LoVo (cell line): ENCODE results near the gene FARP2.
"Not testable (repeated sequence)": the region's sequence is repeated elsewhere in the genome, so short reads cannot be mapped to it uniquely, and the experiment has no call there.

Experiments used
- DNase-seq: peaks from one replicate; pipeline ENCODE4 v3.0.0-alpha.2; 2016; ENCODE audit warnings: low spot score

The FARP2 gene

DNA sequence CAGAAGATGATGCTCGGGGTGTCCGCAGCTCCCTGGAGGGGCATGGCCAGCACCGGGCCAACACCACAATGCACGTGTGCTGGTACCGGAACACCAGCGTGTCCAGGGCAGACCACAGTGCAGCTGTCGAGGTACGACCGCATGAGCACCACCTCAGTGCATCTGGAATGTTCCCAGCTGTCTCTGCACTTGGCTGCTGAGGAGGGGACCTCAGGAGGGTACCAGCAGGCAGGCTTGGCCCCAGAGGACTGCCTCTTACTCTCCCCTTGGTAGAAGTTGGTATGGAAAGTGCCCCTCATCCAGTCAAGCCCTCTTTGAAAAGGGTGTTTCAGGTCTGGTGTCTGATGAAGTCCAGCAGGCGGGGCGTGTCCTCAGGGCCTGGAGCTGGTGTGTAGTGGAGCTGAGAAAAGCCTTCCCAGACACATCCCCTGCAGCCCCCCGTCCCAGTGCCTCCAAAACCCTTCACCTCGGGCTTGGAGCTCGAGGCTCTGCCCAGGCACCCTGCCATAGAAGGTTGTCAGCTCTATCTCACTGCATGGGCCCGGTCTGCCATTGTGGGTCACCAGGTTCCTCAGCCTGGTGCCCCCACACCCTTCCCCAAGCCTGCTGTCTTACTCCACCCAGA is 135.6 kb downstream of the FARP2 start:
- no peak for DNase-seq

DNA sequence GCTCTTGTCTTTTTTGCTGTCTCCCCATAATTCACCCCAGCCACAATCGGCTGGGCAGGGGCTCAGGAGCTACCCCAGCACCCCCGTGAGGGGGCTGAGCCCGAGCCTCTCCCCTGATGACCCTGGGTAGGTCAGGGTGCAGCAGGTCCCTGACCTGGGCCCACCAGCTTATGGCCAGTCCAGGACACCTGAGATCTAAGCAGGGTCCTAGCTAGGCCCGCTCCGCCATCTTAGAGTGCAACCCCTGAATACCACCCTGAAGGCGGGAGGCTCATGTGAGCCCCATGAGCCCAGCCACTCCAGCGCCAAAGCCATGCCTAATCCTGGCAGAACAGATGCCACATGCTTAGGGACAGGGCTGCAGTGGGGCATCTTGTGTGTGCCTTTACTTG is 136.1 kb downstream of the FARP2 start:
- no peak for DNase-seq

- DNase-seq = no peak
Observed at GRCh38 chr2:241493092-241493491, 137.0 kb downstream of the FARP2 start.

GRCh38 chr2:241494311-241494908 is 138.3 kb downstream of the FARP2 start:
- no peak for DNase-seq

DNA sequence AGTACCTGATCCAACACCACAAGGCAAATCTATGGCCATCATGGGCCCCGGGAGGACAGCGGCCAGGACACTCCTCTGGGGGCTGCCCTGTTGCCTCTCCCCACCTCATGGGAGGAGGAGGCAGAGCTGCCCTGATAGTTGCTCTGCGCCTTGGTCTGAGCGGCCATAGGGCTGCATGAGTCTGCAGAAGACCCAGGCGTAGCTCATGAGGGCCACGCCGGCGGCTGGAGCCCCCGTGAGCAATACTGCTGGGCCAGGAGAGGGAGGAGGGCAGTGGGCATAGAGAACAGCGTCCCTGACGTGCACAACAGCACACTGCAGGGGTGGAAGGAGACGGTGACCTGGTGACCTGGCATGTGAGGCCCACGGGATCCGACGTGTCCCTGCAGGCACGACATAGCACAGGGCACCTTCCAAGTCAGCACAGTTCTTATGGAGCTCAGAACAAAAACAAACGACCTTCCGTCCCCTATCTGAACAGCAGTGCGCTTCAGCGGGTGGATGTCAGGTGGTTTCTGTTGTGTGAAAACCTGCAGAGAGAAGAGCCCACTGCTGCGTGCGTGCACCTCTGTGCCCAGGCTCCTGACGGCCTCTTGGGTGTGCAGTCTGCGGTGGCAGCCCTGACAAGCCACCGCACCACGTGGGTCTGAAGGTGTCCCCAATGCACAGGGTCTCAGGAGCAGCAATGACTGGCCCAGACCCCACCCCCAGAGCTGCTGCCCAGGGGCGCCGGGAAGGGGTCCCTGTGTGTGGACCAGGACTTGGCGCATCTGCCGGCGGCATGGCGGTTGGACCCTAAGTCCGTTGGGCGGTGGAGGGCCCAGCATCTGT is 139.3 kb downstream of the FARP2 start:
- DNase-seq = no peak

DNA sequence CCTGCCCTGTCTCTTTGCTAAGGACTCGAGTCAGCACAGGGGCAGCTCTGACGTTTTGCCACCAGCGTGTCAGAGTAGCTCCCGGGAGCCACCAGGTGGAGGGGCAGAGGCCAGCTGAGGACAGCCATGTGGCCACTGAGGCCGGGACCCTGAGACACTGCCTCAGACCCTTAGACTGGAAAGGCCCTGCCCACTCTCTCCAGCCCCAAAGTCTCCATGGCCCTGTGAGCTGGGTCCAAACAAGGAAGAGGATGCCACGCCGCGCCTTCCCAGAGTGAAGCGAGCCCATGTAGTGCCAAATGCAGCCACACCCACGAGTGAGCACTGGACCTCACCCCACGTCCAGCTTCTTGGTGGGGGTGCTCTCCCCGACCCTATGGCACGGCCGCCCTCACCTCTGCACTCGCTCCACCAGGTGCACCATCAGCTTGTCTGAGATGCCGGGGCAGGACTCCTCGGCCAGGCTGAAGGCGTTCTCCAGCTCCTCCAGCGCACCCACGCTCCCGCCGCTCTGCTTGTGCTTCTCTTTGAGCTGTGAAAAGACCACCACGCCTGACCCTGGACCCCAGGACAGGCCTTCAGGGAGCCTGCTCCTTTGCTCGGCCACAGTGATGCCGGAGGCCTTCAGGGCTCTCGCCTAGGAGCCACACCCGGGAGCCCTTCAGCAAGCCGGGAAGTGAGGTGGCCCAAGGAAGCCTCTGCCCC is 140.1 kb downstream of the FARP2 start:
- DNase-seq = no peak

- no peak for DNase-seq
Observed at GRCh38 chr2:241496904-241497877, 141.1 kb downstream of the FARP2 start.

DNA sequence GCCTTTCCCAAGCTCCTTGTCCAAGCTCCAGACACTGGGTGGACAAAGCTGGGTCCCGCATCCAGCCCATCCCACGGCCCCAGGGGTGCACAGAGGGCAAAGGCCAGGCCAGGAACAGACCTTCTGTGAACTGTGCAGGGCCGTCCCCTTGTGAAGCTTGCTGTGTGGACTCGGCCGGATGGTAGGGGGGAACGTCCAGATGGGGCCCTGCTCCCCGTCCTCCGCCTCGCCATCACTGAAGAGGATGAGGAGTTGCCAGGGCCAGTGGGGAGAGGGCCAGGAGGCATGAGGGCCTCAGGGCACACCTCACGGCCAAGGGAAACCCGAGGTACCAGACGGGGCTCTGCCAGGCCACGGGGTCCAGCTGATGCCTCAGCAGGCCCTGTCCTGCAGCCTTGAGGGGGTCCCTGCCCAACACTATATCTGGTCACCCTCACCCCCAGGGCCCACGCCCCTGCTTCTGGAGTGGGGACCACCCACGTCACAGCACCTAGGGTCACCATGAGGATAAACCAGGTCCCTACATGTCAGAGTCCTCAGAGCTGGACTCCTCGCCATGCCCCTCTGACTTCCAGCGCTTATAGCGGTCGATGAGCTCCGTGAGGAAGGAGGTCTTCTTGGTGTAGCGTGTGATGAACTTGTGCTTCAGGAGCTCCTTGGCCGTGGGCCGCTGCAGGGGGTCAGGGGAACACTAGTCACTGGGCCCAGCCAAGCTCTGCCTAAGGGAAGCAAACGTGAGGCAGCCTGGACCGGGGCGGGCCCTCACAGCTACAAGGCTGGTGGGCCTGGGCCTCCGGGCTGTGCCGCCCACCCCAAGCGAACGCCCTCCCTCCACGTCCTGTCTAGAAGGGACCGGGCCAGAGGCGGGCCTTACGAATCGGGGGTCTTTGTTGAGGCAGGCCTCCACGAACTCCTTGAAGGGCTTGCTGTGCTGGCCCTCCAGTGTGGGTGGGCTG is 142.3 kb downstream of the FARP2 start:
- DNase-seq = no peak

DNA sequence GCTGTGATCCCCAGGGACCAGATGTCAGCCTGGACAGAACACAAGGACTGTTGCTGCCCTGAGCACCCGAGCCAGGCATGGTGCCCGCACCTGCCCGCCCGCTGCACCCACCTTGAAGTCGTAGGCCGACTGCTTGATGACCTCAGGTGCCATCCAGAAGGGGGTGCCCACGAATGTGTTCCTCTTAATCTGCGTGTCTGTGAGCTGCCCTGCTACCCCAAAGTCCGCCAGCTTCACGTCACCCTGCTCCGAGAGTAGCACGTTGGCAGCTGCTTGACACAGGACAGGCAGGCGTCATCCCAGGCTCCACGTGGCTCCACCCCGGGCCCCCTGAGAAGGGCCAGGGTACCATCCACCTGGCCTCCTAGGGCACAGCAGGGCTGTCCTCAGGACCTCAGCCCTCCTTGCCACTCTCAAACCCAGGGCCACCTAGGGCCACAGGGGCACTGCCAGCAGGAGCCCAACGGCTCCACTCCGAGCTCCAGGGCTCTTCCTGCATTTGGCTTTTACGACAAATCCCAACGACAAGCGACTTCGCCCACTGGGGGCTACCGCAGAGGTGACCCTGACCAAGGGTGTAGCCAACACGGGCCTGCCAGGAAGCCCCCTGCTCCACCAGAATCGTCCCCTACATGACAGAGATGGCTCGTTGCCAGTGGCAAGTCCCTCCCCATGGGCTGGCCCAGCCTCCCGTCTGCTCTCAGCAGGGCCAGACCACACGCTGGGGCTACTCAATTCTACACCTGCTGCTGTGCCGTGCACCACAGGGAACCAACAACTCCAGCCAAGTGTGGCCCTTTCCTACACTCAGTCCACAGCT is 143.3 kb downstream of the FARP2 start:
- DNase-seq = no peak

GRCh38 chr2:241500016-241500415 is 143.9 kb downstream of the FARP2 start:
- DNase-seq = no peak

GRCh38 chr2:241500431-241500975 is 144.4 kb downstream of the FARP2 start:
- no peak for DNase-seq

DNA sequence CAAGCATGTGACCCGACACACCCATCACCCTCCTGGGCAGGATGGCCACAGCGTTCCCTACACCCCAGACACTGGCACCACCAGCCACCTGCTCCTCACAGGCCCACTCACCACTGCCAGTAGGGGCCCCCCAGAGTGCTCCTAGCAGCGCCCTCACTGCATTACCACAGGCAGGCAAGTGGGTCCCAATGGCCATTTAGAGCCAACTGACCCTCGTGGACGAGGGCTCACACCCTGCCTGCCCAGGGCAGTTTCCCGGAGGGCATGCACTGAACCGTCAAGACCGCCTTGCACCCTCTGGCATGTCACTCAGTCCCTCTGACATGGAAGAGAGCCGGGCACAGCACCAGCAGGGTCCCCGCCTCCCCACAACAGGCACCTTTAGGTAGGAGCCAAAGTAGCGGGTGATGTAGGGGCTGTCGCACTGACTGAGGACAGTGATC is 145.0 kb downstream of the FARP2 start:
- no peak for DNase-seq

DNA sequence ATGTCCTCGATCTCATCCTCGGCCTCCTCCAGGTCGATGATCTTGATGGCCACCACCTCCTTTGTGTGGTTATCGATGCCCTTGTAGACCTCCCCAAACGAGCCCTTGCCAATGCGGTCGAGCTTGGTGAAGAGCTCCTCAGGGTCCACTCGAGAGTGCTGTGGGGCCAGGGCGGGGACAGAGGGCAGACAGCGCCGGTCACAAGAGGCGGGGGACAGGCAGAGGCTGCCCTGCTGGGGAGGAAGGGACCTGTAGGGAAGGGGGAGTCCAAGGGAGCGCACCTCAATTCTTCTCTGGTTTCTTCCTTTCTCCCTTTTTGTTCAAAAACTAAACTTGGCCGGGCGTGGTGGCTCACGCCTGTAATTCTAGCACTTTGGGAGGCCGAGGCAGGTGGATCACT is 145.5 kb downstream of the FARP2 start:
- no peak for DNase-seq

DNA sequence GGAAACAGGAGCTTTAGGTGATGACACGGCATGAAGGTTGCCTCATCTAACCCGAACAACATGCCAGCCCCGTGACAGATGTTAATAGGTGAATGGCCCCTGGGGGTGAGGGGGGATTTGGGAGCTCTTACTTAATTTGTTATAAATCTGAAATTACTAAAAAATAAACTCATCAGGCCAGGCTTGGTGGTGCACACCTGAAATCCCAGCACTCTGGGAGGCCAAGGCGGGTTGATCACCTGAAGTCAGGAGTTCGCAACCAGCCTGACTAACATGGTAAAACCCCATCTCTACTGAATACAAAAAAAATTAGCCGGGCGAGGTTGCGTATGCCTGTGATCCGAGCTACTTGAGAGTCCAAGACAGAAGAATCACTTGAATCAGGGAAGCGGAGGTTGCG is 146.2 kb downstream of the FARP2 start:
- no peak for DNase-seq

GRCh38 chr2:241503776-241504392 is 147.8 kb downstream of the FARP2 start:
- no peak for DNase-seq

DNA sequence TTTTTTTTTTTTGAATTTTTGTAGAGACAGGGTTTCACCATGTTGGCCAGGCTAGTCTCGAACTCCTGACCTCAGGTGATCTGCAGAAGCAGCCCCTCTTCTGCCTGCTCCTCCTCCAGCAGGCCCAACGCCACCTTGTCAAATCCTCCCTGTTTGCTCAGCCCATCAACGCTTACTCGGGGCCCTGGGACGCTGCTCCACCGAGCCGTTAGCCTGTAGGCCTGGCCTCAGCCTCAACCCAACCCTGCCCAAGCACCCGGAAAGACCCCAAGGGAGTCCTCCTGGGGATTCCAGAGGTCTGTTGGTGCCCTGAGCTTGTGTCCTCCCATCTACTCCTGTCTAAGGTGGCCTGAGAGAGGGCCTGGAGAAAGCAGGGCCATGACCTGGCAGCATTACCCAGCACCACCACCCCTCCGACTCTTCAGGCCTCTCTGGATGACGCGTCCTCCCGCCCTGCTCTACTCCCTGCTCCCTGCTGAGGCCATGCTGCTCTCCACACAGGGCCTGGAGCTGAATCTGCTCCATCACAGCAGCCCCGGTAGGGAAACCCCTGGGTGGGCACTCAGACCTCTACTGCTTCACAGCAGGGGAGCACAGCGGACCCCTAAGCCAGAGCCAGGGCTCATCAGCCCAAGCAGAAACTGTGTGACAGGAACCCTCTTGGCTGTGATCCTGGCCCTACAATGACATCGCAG is 149.1 kb downstream of the FARP2 start:
- no peak for DNase-seq

DNA sequence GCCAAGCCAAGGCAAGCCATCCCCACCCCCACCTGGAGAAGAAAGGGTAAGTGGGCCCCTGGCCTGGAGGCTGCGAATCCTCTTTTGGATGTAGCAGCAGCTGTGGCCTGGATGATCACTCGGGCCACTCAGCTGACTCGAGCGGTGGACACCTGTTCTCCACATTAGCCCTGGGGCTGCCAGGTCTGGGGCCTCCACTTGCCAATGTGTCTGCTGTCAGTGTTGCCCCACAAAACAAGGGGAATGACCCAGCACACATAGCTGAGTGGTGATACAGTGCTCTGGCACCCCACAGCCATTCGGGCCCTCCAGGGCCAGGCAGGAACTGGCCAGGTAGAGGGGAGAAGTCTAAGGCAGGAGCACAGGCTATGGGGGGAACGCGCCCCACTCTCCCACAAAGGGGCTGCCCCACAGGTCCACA is 149.7 kb downstream of the FARP2 start:
- no peak for DNase-seq

- DNase-seq = not testable (repeated sequence)
Observed at GRCh38 chr2:241506317-241506716, 150.2 kb downstream of the FARP2 start.
